Neural cell (in vitro differentiated cells): ENCODE results near the gene CTSV. TPM values are rescaled to one million over a fixed set of nuclear protein-coding genes. Genes with fewer than 3 reads are reported as not detected.

Experiments
- H2AFZ ChIP-seq: fragments of 200-600, 300-800 bp; sonication (generic), shearing (Covaris generic); 2 replicates; pipeline ENCODE4 v1.6.0; 2014; ENCODE audit warnings: low read depth, mild to moderate bottlenecking, antibody characterized with exemption, low read length, moderate library complexity
- H3F3A ChIP-seq: fragments of 200-600 bp; shearing (Covaris generic); 2 replicates; pipeline ENCODE4 v1.6.1; 2016; ENCODE audit warnings: mild to moderate bottlenecking, moderate library complexity, mixed read lengths, antibody characterized with exemption, low read length; ENCODE audit not compliant: insufficient read depth, poor library complexity, severe bottlenecking
- H3K27ac ChIP-seq: fragments of 200-600, 300-800 bp; sonication (generic), shearing (Covaris generic); 2 replicates; pipeline ENCODE4 v1.5.1; 2014; ENCODE audit warnings: mild to moderate bottlenecking, low read length, moderate library complexity
- H3K27me3 ChIP-seq: fragments of 300-800, 200-600 bp; sonication (generic), shearing (Covaris generic); 2 replicates; pipeline ENCODE4 v1.6.0; 2014; ENCODE audit warnings: mild to moderate bottlenecking, low read depth, low read length, moderate library complexity; ENCODE audit not compliant: insufficient read depth
- H3K36me3 ChIP-seq: fragments of 300-800, 200-600 bp; sonication (generic), shearing (Covaris generic); 2 replicates; pipeline ENCODE4 v1.5.1; 2014; ENCODE audit warnings: mild to moderate bottlenecking, antibody characterized with exemption, low read length, moderate library complexity; ENCODE audit not compliant: insufficient read depth
- H3K4me2 ChIP-seq: fragments of 300-800, 200-600 bp; sonication (generic), shearing (Covaris generic); 2 replicates; pipeline ENCODE4 v1.6.0; 2014; ENCODE audit warnings: mild to moderate bottlenecking, low read length
- H3K4me3 ChIP-seq: fragments of 300-800, 200-600 bp; sonication (generic), shearing (Covaris generic); 2 replicates; pipeline ENCODE4 v1.5.1; 2014; ENCODE audit warnings: mild to moderate bottlenecking, low read length, moderate library complexity
- H3K79me2 ChIP-seq: fragments of 200-600 bp; shearing (Covaris generic); replicated peaks from 2 replicates; pipeline ENCODE4 v1.6.0; 2014; ENCODE audit warnings: mild to moderate bottlenecking, low read length, moderate library complexity; ENCODE audit not compliant: insufficient read depth
- H3K9ac ChIP-seq: fragments of 300-800, 200-600 bp; sonication (generic), shearing (Covaris generic); 2 replicates; pipeline ENCODE4 v1.6.1; 2016; ENCODE audit warnings: mild to moderate bottlenecking, low read length, mixed read lengths
- H3K9me2 ChIP-seq: fragments of 200-600 bp; shearing (Covaris generic); 2 replicates; pipeline ENCODE4 v1.6.1; 2016; ENCODE audit warnings: mild to moderate bottlenecking, low read length, mixed read lengths; ENCODE audit not compliant: insufficient read depth
- H3K9me3 ChIP-seq: fragments of 200-600, 300-800 bp; sonication (generic), shearing (Covaris generic); 2 replicates; pipeline ENCODE4 v1.6.1; 2016; ENCODE audit warnings: mild to moderate bottlenecking, mixed run types, low read length, moderate library complexity, mixed read lengths
- H4K20me1 ChIP-seq: fragments of 200-600 bp; shearing (Covaris generic); 2 replicates; pipeline ENCODE4 v1.6.1; 2016; ENCODE audit warnings: mild to moderate bottlenecking, mixed run types; ENCODE audit not compliant: insufficient read depth
- EP300 ChIP-seq: fragments of 450-650 bp; conservative IDR thresholded peaks from 2 replicates; pipeline ENCODE4 v1.6.1; 2014; ENCODE audit warnings: antibody characterized with exemption, mild to moderate bottlenecking, moderate library complexity; ENCODE audit not compliant: poor library complexity, severe bottlenecking
- EZH2 ChIP-seq: fragments of 200-600, 300-800 bp; shearing (Covaris generic), sonication (generic); IDR thresholded peaks from 2 replicates; pipeline ENCODE4 v1.6.1; 2014; ENCODE audit warnings: antibody characterized with exemption, low read length, borderline replicate concordance, mild to moderate bottlenecking; ENCODE audit not compliant: insufficient read depth, poor library complexity, severe bottlenecking
- MXI1 ChIP-seq: fragments of 450-650 bp; conservative IDR thresholded peaks from 2 replicates; pipeline ENCODE4 v1.6.1; 2014; ENCODE audit warnings: antibody characterized with exemption, mild to moderate bottlenecking; ENCODE audit not compliant: poor library complexity, severe bottlenecking
- POLR2AphosphoS5 ChIP-seq: IDR thresholded peaks from 2 replicates; pipeline ENCODE4 v1.6.1; 2012
- RAD21 ChIP-seq: fragments of 450-650 bp; conservative IDR thresholded peaks from 2 replicates; pipeline ENCODE4 v1.6.1; 2014; ENCODE audit warnings: antibody characterized with exemption, mild to moderate bottlenecking, moderate library complexity
- SMC3 ChIP-seq: fragments of 450-650 bp; conservative IDR thresholded peaks from 2 replicates; pipeline ENCODE4 v1.6.1; 2014; ENCODE audit warnings: antibody characterized with exemption, mild to moderate bottlenecking, moderate library complexity; ENCODE audit not compliant: poor library complexity
- TAF1 ChIP-seq: IDR thresholded peaks from 2 replicates; pipeline ENCODE4 v1.6.1; 2012; ENCODE audit warnings: low read depth
- polyA plus RNA-seq: library from polyadenylated mRNA; depleted of rRNA; stranded (reverse); fragments of >200 nt; gene quantifications from 2 replicates; pipeline ENCODE4 v1.2.3, GENCODE V29; 2014
- TF ChIP-seq, protein P1 (sequence below): IDR thresholded peaks from 2 replicates; pipeline ENCODE4 v1.6.1; 2012; ENCODE audit warnings: borderline replicate concordance
- TF ChIP-seq, protein P2 (sequence below): fragments of 450-650 bp; IDR thresholded peaks from 2 replicates; pipeline ENCODE4 v1.5.1; 2014; ENCODE audit warnings: antibody characterized with exemption, mild to moderate bottlenecking, moderate library complexity; ENCODE audit not compliant: poor library complexity, severe bottlenecking

The CTSV gene
- polyA plus RNA-seq, 1 donor from 2014 or later, result 1.8 TPM

DNA sequence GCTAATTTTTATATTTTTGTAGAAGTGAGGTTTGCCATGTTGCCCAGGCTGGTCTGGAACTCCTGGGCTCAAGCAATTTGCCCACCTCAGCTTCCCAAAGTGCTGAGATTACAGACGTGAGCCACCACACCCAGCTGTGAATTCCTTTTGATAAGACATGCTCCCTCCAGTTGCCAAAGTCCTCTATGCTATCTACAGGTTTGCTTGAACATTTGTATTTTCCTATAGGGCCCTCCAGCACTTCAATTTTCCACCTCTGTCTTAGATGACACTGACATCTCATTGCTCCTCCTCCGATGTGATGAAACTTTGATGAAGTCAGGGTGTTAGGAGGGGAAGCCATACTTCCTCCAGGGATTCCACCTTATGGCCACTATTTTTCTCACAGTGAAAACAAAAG is 25.2 kb upstream of the CTSV start:
- H3K27ac ChIP-seq, result no peak overlapping the region

DNA sequence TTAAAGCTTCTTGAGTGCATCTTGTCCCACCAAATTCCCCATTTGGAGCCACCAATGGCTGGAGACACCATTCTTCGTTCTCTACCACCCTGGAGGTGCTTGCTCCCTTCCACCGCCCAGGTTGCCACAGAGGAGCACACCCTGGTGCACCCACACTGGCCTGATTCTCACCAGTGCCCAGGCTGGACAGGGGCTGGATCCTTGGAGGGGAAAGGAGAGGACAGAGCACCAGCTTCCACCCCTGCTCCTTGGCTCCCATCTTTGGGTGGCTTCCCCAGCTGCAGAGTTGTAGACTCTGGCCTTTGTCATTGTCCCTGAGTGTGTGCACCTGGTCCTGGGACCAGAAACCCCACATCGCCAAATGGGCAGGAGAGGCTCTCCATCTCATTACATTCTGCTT is 21.9 kb upstream of the CTSV start:
- H3K79me2 ChIP-seq, result no peaks in the 10 kb centered on the region

More for the DNA sequence above, 25.2 kb upstream of the CTSV start:
- Histone ChIP-seq H3K9me3 (no peaks in the 10 kb centered on the region), H3K9ac (no peak overlapping the region), H3K79me2 (no peaks in the 10 kb centered on the region), H3K4me2 (no peak overlapping the region), H4K20me1 (no peaks in the 10 kb centered on the region), H3K36me3 (no peaks in the 10 kb centered on the region), H2AFZ (no peak overlapping the region), H3K27me3 (no peaks in the 10 kb centered on the region), H3K4me3 (no peak overlapping the region), H3K9me2 (no peaks in the 10 kb centered on the region), H3F3A (no peaks in the 10 kb centered on the region)
- TF ChIP-seq, protein P1, sequence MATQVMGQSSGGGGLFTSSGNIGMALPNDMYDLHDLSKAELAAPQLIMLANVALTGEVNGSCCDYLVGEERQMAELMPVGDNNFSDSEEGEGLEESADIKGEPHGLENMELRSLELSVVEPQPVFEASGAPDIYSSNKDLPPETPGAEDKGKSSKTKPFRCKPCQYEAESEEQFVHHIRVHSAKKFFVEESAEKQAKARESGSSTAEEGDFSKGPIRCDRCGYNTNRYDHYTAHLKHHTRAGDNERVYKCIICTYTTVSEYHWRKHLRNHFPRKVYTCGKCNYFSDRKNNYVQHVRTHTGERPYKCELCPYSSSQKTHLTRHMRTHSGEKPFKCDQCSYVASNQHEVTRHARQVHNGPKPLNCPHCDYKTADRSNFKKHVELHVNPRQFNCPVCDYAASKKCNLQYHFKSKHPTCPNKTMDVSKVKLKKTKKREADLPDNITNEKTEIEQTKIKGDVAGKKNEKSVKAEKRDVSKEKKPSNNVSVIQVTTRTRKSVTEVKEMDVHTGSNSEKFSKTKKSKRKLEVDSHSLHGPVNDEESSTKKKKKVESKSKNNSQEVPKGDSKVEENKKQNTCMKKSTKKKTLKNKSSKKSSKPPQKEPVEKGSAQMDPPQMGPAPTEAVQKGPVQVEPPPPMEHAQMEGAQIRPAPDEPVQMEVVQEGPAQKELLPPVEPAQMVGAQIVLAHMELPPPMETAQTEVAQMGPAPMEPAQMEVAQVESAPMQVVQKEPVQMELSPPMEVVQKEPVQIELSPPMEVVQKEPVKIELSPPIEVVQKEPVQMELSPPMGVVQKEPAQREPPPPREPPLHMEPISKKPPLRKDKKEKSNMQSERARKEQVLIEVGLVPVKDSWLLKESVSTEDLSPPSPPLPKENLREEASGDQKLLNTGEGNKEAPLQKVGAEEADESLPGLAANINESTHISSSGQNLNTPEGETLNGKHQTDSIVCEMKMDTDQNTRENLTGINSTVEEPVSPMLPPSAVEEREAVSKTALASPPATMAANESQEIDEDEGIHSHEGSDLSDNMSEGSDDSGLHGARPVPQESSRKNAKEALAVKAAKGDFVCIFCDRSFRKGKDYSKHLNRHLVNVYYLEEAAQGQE, result no peak
- TF ChIP-seq EZH2, result no peak
- TF ChIP-seq TAF1, result no peak
- no peak for TF ChIP-seq EP300
- no peak for TF ChIP-seq RAD21
- TF ChIP-seq MXI1, result no peak
- TF ChIP-seq SMC3, result no peak
- no peak for TF ChIP-seq POLR2AphosphoS5
- TF ChIP-seq, protein P2, sequence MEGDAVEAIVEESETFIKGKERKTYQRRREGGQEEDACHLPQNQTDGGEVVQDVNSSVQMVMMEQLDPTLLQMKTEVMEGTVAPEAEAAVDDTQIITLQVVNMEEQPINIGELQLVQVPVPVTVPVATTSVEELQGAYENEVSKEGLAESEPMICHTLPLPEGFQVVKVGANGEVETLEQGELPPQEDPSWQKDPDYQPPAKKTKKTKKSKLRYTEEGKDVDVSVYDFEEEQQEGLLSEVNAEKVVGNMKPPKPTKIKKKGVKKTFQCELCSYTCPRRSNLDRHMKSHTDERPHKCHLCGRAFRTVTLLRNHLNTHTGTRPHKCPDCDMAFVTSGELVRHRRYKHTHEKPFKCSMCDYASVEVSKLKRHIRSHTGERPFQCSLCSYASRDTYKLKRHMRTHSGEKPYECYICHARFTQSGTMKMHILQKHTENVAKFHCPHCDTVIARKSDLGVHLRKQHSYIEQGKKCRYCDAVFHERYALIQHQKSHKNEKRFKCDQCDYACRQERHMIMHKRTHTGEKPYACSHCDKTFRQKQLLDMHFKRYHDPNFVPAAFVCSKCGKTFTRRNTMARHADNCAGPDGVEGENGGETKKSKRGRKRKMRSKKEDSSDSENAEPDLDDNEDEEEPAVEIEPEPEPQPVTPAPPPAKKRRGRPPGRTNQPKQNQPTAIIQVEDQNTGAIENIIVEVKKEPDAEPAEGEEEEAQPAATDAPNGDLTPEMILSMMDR, result no peak

More for the DNA sequence above, 21.9 kb upstream of the CTSV start:
- H4K20me1 ChIP-seq, result no peaks in the 10 kb centered on the region
- H3K36me3 ChIP-seq, result no peaks in the 10 kb centered on the region
- no peak overlapping the region for H3K4me3 ChIP-seq
- no peak overlapping the region for H3K27ac ChIP-seq
- no peaks in the 10 kb centered on the region for H3F3A ChIP-seq
- H3K9ac ChIP-seq, result no peak overlapping the region
- H3K4me2 ChIP-seq, result no peak overlapping the region
- TF ChIP-seq MXI1, result no peak
- TF ChIP-seq SMC3, result no peak
- TF ChIP-seq, protein P2, result no peak
- TF ChIP-seq POLR2AphosphoS5, result no peak
- TF ChIP-seq TAF1, result no peak
- TF ChIP-seq, protein P1, result no peak
- no peak for TF ChIP-seq EP300
- no peak for TF ChIP-seq RAD21
- no peak for TF ChIP-seq EZH2
- no peaks in the 10 kb centered on the region for H3K27me3 ChIP-seq
- no peaks in the 10 kb centered on the region for H3K9me3 ChIP-seq
- H2AFZ ChIP-seq, result no peak overlapping the region
- H3K9me2 ChIP-seq, result no peaks in the 10 kb centered on the region
